GM19452 (cell line): ENCODE measurements around the gene HEY2.
A peak's percentile ranks its signal among the peaks of the same experiment; 100 is the strongest.
"Not testable (repeated sequence)": the region's sequence is repeated elsewhere in the genome, so short reads cannot be mapped to it uniquely, and the experiment has no call there.

ENCODE experiments used
- ATAC-seq: cut with Tn5 transposase; IDR thresholded peaks from one replicate; pipeline ENCODE4 v1.9.1; 2021; ENCODE audit not compliant: unreplicated experiment

Gene HEY2

DNA sequence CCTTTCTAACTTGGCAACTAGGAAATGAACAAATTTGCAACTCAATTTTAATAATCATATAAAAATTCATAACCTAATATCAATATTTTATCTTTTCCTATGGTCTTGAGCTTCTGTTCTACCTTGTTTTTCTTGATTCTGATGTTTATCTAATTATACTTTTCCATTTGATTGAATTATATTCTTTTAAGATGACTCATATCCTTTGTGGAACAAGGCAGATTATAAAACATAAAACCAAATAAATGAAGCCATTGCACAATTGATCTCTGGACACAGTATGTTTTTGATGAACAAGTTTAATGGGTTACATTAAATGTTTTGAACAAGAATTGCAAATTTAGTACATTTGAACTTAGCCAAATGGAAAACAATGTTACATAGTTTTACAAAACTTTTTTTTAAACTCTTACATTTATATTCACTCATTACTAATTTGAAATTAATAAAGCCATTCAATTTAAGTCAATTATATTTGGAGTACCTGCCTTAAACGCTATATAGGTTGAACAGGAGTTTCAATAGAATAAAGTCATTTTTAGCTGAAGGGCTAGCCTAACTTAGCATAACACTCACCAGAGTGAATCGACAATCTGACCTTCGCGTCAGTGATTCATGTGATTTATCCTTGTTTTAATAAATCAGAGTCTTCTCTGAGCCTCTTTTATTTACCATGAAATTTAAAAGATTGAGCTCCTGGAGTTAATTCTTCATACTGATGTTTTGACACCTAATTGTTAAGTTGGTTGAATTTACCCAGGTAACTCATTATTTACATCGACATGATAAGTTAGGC, 45.1 kb downstream of the HEY2 start:
- no peak for ATAC-seq

DNA sequence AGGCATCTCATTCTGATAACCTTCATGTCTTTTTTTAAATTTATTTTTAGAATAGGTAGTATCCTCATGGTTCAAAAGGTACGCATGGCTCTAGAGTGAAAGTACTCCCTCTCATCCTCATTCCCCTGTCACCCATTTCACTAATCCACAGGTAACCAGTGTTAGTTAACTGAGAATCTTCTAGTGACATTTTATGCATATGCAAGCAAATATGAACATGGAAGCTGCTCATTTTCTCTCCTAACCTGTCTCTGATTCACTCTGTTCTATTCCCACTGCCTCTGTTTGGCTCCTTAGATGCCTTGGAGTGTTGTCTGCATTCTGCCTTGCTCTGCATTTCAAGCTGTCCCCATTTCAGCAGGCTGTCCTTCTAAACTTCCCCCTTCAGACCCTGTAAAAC, 45.9 kb downstream of the HEY2 start:
- ATAC-seq, result no peak

DNA sequence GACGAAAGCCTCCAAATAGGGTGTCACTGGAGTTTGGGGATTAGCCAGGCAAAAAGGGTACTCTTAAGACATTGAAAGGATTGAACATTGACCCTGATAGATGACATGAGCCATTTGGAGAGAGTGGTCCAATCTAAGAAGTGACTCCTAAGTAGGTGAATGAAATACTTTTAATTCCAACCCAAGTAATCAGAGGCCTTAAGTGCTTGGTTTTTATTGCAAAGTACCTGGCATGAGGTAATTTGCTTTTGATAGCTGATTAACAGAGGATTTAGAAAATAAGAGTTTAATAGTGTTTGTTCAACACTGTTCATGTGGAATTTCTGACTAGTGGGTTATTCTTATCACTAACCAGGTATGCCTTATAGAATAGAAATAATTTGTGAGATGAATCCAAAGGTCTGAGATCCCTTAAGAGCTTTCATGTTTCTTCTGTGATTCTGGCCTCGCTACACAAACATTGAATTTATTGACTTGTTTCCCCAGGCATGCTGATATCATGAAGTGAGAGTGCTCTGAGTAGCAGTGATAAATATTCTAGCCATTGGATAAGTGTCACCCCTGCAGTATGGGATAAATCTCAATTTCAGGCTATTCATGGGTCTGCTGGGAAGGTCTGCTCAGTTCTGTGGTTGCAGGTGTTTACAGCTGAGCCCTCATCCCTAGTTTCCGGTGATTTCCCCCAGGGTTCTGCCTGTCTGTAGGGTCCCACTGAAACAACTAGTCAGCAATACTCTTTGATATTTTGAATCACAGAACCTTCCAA, 47.9 kb downstream of the HEY2 start:
- ATAC-seq, result no peak

DNA sequence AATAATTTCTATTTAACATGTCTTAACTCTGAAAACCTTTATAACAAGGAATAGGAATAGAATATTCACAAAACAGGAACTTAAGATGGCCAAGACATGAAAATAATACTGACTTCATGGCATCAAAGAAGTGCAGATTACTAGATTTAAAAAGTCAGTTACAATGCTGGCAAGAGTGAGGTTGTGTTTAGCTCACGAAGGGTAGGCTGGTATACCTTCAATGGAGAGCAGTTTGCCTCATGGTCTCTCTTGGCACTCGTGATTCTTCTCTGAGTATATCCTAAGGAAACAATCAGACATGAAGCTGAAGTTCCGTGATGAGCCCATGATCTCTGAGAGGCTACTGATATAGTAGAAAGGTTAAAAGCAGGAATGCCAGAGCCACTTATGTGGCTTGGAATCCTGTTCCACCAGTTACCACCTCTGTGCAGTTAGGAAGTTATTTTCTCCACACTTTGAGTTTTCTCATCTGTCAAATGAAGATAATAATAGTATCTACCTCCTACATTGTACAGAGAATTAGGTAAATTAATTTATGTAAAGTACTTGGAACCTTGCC, 48.5 kb downstream of the HEY2 start:
- ATAC-seq, result no peak

DNA sequence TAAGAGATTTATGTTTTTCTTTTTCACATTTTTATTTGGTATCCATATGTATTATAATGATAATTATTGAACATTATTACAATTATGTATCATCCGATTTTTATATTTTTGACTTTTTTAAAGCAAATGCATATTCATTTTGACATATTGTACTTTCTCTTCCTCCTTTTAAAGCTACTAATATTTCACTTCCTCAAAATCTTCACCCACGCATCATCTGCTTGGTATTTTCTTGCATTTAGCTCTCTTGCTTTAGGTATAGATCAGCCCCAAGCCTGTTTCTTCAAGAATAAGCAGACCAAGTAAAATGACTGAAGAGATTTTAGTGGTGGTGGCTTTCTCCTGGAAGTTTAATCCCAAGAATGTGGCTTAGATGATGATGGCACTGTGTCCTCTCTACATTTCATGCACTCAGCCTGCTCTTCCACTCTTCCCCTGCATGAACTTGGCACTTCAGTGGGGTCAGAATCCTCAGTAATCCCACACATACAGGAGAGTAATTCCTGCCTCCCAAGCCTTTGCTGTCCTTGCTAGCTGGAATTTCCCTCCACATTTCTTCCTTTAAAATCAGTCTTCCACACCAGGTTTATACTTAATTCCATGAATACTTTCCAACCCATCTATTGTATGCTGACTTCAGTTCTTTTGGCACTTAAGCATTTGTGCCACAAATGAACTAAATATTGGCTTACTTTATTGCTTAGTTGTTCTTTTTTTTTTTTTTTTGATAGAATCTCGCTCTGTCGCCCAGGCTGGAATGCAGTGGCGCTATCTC, 49.5 kb downstream of the HEY2 start:
- ATAC-seq, result peak; percentile 92

DNA sequence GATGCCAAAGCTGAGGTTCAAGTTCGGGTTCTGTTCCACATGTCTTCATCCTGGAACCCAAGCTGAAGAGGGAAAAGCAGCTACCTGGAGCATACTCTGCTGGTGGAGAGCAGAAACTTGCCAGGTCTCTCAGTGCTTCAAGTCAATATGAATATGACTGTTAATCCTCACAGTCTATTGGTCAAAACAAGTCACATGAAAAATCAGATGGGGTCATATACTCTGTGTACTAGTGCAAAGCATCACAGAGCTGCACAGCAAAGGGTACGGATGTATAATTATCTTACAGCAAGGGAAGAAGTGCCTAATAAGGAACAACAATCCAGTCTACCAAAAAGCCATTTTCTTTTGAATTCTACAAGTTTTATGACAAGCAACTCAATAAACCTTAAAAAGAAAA, 53.0 kb downstream of the HEY2 start:
- ATAC-seq, result no peak

DNA sequence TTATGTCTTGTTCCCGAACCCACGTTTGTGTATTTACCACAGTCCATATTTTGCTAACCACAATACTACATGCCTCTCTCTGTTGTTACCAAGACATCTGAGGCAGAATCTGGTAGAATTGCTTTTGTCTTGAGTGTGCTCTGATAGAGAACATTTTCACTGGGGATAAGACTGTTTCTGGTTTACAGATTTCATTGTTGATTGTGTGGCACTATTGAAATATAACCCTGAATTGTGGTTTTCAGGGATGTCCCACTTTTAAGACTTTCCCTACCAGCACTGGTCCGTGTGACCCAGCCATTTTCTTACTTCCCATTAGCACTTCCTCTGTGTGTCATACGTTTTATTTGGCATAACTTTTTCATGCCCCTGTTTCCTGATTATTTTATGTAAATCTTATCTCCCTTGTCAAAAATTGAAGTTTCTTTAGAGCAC, 53.5 kb downstream of the HEY2 start:
- no peak for ATAC-seq

DNA sequence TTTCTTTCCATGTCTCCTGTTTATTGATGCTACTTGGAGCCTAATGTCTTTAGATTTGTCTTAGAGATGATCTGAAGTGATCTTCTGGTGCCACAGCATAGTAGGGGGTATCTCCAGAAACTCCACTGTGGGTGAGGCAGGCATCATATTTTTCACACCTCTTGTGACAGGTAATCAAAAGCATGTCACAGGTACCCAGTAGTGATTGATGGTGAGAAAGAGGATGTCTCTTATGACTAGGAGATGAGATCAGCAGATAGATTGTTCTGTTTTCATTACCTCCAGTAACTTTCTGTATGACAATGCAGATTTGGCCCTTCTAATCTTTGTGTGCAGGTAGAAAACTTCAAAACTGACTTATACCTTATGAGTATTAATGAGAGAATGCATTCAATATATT, 54.8 kb downstream of the HEY2 start:
- peak; percentile 49 for ATAC-seq

DNA sequence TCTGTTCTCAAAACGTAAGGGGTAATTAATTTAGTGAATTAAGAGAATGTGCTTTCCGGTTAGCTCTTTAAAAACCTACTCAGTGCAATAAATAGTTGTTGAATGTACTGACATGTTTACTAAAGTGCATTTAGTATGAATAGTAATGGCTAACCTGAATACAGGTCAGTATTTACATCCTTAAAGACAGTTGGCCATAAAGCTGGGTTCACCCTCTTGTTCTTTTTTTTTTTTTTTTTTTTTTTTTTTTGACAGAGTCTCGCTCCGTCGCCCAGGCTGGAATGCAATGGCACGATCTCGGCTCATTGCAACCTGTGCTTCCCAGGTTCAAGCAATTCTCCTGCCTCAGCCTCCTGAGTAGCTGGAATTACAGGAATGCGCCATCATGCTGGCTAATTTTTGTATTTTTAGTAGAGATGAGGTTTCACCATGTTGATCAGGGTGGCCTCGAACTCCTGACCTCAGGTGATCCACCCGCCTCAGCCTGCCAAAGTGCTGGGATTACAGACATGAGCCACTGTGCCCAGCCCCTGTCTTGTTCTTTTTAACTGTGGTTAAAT, 55.5 kb downstream of the HEY2 start:
- ATAC-seq, result not testable (repeated sequence)

DNA sequence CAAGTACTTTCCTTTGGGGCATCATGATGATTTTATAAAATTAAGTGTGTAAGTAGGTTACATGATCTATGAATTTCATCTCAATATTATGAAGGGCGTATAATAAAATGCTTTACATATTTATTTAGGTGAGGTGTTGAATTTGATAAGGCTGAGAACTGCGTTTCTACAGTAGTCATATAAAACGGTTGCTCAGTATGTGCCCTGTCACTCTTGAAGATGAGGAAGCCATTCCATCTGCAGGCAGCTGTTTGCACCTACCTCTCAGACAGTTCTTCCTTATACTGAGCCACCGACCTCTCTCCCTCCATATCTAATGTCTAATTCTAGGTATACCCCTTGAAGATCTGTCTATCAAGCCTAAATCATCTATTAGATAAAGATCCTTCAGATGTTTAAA, 57.4 kb downstream of the HEY2 start:
- ATAC-seq, result no peak

DNA sequence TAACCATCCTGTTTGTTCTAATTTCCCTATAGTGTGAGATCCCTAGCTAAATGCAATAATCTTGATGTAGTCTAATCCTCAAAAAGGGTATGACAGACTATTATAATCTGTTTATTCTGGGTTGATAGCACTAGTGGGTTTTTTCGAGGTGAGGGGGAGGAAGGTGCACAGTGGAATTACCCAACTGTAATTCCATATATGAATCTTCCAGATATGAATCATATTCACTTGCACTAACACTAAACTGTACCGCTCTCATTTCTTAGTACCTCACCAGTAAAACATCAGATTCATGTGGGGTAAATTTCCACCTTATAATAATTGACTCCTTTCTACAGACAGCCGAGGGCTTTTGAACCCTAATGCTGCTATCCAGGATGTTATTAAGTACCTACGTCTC, 57.9 kb downstream of the HEY2 start:
- peak; percentile 25 for ATAC-seq

DNA sequence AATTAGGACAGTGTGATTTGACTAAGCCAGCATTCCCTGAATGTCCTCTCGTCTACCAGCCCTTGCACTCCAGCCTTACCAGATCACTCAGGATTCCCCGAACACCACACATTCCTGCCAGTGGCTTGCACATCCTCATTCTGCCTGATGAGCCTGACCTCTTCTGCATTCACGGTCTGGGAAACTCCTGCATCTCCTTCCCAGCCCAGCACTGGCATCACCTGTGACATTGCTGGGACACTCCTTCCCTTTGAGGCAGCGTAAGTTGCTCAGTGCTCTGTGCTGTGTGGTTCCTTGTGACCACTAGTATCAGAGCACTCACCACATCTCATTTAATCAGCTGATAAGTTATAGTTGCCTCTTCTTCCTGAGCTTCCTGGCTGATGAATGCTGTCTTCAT, 58.6 kb downstream of the HEY2 start:
- ATAC-seq, result no peak

DNA sequence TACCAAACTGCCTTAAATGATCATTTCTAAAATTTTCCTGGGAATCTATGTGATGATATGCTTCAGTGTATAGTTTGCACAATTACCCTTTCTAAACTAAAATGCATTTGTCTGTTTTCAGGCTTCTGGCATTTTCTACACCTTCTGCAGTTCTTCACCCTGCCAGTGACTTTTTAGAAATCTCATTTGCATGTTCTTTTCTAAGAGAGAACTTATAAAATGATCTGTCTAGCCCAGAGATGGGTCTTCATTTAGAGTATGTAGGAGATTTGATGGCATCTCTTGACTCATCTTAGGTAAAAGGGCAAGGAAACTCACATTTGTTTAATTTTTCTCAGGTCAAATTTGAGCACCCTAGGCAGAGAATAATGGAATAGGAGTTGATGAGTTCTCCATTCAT, 59.2 kb downstream of the HEY2 start:
- no peak for ATAC-seq

DNA sequence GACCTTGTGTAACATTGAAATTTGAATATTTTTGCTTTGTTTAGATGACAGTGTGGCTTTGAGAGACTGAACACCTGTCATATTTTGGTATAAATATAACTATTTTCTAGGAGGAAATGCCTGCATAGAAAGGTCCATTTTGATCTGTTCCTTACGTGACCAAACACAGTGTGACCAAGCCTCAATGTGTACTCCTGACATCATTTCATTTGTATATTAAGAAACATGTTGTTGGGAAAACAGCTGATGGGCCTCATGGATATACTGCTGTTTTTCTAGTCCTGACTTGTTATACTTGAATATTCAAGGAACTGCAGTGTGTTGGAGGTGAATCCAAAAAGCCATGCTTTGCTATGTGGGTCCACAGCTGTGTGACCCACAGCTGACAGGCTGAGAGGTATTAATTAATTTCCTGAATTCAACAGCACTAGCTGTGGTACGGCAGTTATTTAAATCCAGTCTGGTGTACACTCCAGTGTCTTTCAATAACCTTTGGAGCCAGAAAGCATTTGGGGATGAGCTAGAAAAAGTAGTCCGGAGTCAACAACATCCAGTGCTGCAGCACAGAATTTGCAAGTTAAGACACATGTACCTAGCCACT, 60.2 kb downstream of the HEY2 start:
- ATAC-seq, result no peak

DNA sequence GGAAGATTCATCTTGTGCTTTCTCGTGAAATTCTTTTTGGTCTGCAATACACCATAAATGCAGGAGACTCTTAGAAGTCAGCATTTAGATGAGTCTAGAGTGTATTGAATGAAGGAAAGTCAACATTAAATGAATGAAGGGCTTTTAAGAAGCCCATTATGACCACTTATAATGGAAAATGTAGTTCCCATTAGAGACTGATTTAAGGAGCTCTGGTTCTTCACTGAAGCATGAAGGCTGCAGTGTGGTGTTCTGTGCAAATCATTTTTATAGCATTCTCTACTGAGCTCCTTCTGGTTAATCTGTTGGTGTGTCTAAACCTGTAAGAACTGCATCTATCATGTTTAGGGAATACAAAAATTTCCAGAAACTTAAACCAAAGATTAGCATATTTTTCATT, 61.0 kb downstream of the HEY2 start:
- ATAC-seq, result no peak
